Ascending aorta (tissue), 2 donors: Measurements from ENCODE around the gene SNCB. TPM values are rescaled to one million over a fixed set of nuclear protein-coding genes. Genes with fewer than 3 reads are reported as not detected.
A peak's percentile ranks its signal among the peaks of the same experiment; 100 is the strongest.

Source experiments
- DNase-seq, 2 donors: peaks; one replicate each; pipeline ENCODE4 v3.0.0-alpha.2; 2019; ENCODE audit warnings: low spot score in 2 of 2
- H3K27ac ChIP-seq, 2 donors: fragments of 200-600 bp; sonication (generic); one replicate each; pipeline ENCODE4 v1.5.1; 2016 to 2017; ENCODE audit warnings: mild to moderate bottlenecking in 1 of 2
- H3K27me3 ChIP-seq: fragments of 200-600 bp; sonication (generic); one replicate; pipeline ENCODE4 v1.5.1; 2017
- H3K36me3 ChIP-seq, 2 donors: fragments of 200-600 bp; sonication (generic); one replicate each; pipeline ENCODE4 v1.5.1; 2016
- H3K4me1 ChIP-seq, 2 donors: fragments of 200-600 bp; sonication (generic); one replicate each; pipeline ENCODE4 v1.5.1; 2016 to 2017; ENCODE audit warnings: mild to moderate bottlenecking in 1 of 2
- H3K4me3 ChIP-seq, 2 donors: fragments of 200-600 bp; sonication (generic); one replicate each; pipeline ENCODE4 v1.5.1; 2016 to 2017; ENCODE audit warnings: mild to moderate bottlenecking in 1 of 2
- H3K9me3 ChIP-seq, 2 donors: fragments of 200-600 bp; sonication (generic); one replicate each; pipeline ENCODE4 v1.5.1; 2016
- intact Hi-C: fragments of 100-400 bp; cut with DNase I; formaldehyde crosslinking; loops from one replicate; pipeline ENCODE4 v1.15.1; 2023
- total RNA-seq: library from RNA; depleted of rRNA; stranded (reverse); fragments of >200 nt; gene quantifications from one replicate; pipeline ENCODE4 v1.1.0, GENCODE V29; 2016
- TF ChIP-seq, protein P1 (sequence below), 3 experiments: fragments of 200-600 bp in 2 of 3; fragments of 450-650 bp in 1 of 3; sonication (generic) in 2 of 3; IDR thresholded peaks; one replicate each; pipeline ENCODE4 v1.5.1; 2016 to 2019; ENCODE audit warnings: antibody characterized with exemption in 3 of 3, mild to moderate bottlenecking in 1 of 3, moderate library complexity in 1 of 3

The SNCB gene
- not detected for total RNA-seq

DNA sequence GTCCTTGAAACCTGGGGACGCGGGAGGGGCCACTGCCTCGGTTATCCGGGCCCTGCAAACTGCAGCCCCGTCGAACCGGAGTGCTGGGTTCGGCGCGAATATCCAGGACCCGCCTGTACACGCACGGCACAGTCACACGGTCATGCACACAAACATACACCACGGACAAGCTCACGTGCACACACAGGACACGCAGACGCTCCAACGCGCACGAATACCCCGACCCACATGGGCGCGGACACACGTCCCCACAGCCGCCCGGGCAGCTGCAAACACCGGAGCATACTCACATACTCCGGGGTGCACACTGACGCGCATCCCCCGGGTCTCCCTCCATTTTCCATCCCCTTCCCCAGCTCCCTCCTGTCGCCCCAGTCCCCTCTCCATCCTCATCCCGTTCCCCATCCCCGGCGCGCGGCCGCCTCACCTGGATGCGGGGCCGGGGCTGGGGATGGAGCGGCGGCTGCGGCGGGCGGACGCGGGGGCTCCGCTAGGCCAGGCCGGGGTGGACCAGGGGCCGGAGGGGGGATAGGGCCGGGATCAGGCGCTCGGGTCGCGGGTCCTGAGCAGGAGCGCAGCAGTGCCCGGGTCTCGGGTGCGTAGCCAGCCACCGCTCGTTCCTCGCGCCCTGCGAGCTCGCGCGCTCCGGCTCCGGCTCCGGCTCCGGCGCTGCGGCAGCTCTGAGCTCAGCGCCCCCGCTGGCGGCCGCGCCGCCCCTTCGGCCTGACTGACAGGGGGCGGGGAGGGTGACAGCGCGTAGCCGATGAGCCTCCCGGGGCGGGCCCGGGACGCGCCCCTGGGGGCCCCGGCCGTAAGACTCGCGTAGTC, at the start of gene SNCB, which contains the start of gene EIF4E1B:
TSS of gene SNCB (minus strand) at position 682 of the 828 bp plus-strand sequence. CDS start 880 bp downstream, outside the sequence.
TSS of gene EIF4E1B (plus strand) at position 823 of the 828 bp plus-strand sequence. CDS start 12,113 bp downstream, outside the sequence.
- peaks cover 20% of the 10 kb centered on the region for H3K27me3 ChIP-seq

DNA sequence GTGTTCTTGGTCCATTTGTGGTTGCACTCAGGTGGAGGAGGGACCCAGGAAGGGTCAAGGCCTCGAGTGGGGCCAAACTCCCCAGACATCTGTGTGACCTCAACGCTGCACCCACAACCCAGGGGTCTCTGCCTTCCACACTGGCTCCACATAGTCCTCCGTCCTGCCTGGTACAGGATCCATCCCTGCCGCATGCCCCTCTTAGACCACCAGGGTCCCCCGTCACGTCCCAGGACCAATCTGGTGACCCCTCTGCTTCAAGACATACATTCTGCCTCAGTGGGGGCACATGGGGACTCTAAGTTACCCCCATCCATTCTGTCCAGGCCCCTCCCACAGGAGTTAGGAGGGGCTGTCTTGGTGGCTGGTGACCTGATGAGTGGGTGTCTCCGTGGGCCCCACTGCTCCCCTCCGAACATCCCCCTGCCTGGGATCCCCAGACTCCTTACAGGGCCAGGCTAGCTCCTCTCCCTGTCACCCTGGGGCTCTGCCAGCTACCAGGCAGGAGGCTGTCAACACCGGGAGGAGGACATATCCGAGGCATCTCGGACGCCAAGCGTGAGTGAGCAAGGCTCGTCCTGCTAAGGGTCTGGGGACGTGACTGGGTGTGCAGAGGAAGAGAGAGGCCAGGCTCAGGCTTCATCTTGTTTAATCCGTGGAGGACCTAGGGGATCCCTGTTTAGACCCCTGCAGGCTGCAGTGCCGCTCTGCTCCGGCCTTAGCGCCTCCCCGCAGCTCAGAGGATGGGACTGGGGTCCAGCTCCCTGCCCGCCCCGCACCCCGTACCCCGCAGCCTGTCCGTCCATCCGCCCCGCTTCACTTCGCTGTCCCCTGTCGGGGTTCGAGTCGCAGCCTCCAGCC, 49.3 kb upstream of the SNCB start:
- H3K4me3 ChIP-seq, result no peak overlapping the region
- no peaks in the 10 kb centered on the region for H3K27me3 ChIP-seq
- no peak for DNase-seq
- intact Hi-C loops, result no loop called here
- no peak overlapping the region for H3K27ac ChIP-seq
- no peaks in the 10 kb centered on the region for H3K4me1 ChIP-seq
- no peaks in the 10 kb centered on the region for H3K36me3 ChIP-seq
- H3K9me3 ChIP-seq, result no peaks in the 10 kb centered on the region
- TF ChIP-seq, protein P1, sequence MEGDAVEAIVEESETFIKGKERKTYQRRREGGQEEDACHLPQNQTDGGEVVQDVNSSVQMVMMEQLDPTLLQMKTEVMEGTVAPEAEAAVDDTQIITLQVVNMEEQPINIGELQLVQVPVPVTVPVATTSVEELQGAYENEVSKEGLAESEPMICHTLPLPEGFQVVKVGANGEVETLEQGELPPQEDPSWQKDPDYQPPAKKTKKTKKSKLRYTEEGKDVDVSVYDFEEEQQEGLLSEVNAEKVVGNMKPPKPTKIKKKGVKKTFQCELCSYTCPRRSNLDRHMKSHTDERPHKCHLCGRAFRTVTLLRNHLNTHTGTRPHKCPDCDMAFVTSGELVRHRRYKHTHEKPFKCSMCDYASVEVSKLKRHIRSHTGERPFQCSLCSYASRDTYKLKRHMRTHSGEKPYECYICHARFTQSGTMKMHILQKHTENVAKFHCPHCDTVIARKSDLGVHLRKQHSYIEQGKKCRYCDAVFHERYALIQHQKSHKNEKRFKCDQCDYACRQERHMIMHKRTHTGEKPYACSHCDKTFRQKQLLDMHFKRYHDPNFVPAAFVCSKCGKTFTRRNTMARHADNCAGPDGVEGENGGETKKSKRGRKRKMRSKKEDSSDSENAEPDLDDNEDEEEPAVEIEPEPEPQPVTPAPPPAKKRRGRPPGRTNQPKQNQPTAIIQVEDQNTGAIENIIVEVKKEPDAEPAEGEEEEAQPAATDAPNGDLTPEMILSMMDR (IDR thresholded peaks at IDR 0.05), result no peak

More for the DNA sequence above, at the start of gene SNCB, which contains the start of gene EIF4E1B:
- intact Hi-C loops, result no loop called here
- H3K27ac ChIP-seq, result no peak within 1 kb of the TSS
- H3K4me1 ChIP-seq, result peaks cover 5 to 13% of the 10 kb centered on the region in 2 donors
- TF ChIP-seq, protein P1 (IDR thresholded peaks at IDR 0.05), result no peak
- no peak for DNase-seq
- no peaks in the 10 kb centered on the region for H3K9me3 ChIP-seq
- peak within 1 kb of the TSS; percentile 52 to 61 for H3K4me3 ChIP-seq
- H3K36me3 ChIP-seq, result no peaks in the 10 kb centered on the region

DNA sequence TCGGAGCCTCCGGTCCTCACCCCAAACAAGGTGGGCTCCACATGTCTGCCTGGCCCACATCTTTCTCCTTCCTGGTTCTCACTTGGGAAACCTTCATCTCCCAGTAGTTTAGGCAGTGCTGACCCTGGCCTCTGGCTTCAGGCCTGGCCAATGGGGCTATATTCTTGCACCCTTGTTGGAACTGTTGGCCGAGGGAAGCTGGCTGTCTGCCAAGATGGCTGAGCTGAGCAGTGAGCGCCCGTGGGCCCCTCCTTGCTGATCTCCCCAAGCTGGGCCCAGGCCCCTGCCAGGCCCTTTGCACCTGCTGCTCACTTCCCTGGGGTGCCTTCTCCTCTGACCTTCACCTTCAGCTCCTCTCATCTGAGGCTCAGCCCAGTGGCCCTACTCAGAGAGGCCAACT, 48.2 kb upstream of the SNCB start:
- no peaks in the 10 kb centered on the region for H3K4me1 ChIP-seq
- H3K27me3 ChIP-seq, result no peaks in the 10 kb centered on the region
- no peak overlapping the region for H3K4me3 ChIP-seq
- no peak for DNase-seq
- intact Hi-C loops, result no loop called here
- TF ChIP-seq, protein P1 (IDR thresholded peaks at IDR 0.05), result no peak
- H3K27ac ChIP-seq, result no peak overlapping the region
- no peaks in the 10 kb centered on the region for H3K36me3 ChIP-seq
- no peaks in the 10 kb centered on the region for H3K9me3 ChIP-seq

DNA sequence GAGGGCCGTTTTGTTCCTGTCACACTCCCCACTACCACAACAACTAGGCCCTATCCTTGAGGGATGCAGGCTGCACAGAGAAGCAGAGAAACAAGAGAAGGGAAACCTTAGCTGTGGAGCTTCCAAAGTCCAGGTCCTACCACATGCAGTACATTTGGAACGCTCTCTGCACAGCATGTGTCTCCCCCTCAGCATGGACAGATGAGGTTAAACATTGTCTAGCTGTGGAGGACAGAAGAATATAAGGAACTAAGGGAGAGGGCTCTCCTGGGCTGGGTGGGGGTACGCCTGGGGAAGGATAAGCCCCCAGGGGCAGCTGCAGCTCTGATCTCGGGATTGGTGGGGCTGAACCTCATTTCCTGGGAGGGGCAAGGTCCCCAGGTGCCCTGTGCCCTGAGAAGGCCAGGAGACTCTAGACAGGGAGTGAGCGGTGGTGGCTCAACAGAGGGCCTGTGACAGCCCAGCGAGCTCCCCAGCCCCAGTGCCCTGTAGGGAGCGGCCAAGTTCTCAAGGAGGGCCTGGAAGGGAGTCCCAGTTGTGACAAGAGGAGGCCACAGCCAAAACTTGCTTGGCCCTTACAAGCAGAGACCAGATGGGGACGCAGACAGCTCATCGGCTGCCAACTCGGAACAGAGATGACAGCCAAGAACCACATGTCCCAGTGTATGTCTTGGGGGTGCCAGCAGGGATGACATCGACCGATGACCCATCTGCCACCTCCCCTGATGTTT, 47.0 kb upstream of the SNCB start:
- Histone ChIP-seq H3K4me1 (no peaks in the 10 kb centered on the region), H3K27ac (no peak overlapping the region), H3K4me3 (no peak overlapping the region), H3K9me3 (no peaks in the 10 kb centered on the region), H3K27me3 (no peaks in the 10 kb centered on the region), H3K36me3 (no peaks in the 10 kb centered on the region)
- TF ChIP-seq, protein P1 (IDR thresholded peaks at IDR 0.05), result no peak
- intact Hi-C loops, result no loop called here
- DNase-seq, result no peak

DNA sequence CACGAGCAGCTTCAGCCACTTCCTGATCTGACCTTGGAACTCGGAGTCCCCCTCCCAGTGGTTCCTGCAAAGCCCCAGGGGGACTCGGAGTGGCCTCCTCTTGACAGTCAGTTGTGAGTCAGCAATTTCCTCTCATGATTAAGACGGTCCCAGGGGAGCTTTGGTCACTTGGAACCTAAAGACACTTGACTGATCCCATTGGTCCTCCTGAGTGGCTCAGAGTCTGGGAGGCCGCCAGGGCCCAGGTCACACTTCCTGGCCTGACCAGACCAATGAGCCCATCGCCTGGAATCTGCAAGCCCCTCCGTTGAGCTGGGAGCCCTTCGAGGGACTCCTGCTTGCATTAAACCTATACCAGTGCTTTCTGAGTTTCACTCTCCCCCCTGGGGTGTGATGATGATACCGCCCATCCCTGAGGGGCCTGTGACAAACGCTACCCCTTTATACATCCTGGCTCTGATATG, 46.1 kb upstream of the SNCB start:
- TF ChIP-seq, protein P1 (IDR thresholded peaks at IDR 0.05), result no peak
- DNase-seq, result no peak
- Histone ChIP-seq H3K36me3 (no peaks in the 10 kb centered on the region), H3K27ac (no peak overlapping the region), H3K4me3 (no peak overlapping the region), H3K27me3 (no peaks in the 10 kb centered on the region), H3K4me1 (no peaks in the 10 kb centered on the region), H3K9me3 (no peaks in the 10 kb centered on the region)
- intact Hi-C loops, result no loop called here
